ENCODE data around the gene EIF2B2. TPM values are rescaled to one million over a fixed set of nuclear protein-coding genes. Genes with fewer than 3 reads are reported as not detected.

The EIF2B2 gene
- total RNA-seq, 2 experiments from 2014 or later, result 33.5 to 49.8 TPM

DNA sequence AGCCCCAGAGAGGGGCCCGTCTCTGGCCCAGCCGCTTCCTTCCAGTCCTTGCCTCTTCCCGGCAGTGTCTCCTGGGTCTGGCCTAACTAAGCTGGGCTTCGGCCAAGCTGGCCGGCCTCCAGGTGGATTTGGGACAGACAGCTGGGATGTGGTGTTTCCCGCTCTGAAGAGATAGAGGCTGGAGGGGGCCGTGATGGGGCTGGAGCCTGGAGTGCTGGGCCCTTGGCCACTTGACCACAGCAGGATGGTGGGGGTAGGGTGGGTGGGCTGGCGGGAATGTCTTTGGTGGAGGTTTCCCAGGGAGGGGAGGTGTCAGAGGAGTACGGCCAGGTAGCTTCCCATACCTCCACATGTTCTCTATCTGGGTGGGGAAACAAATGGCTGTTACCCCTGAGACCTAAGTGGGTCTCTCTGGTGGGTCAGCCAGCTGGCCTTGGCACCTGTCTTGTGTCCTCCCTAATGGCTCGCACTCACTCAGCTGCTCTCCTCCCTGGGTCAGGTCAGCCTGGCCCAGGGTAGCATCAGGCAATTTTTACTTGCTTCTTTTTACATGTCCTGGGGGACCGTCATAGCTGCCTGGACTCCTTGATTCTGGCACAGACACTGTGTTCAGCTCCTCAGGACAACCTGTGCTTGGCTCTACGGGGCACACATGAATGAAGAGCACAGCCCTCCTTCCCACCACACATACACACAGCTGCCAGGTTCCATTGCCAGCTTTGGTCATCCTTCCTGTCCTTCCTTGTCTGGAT, 27.5 kb upstream of the EIF2B2 start:
- H3K27ac ChIP-seq (ENCODE audit: low read depth, low read length, poor library complexity, severe bottlenecking), result no peak overlapping the region
- intact Hi-C loops (cut with micrococcal nuclease; ENCODE audit: unreplicated experiment), result no loop called here
- ChIA-PET CTCF (ENCODE audit: unreplicated experiment) (no interaction called here), POLR2A (interaction anchor here (0.8 kb wide), 1 partner anchor 16 kb away, joined by 3 read pairs; no protein-coding TSS in a partner anchor)
- peaks cover 12% of the 10 kb centered on the region for H3K4me1 ChIP-seq (ENCODE audit: insufficient read depth, low read length, poor library complexity, severe bottlenecking)
- H3K4me3 ChIP-seq (ENCODE audit: low read depth, low read length, poor library complexity, severe bottlenecking), result no peak overlapping the region
- H3K9me2 ChIP-seq (ENCODE audit: insufficient read depth, low read length), result no peaks in the 10 kb centered on the region
- TF ChIP-seq CTCF (conservative IDR thresholded peaks at IDR 0.05; ENCODE audit: low read length) (no peak), EZH2phosphoT487 (IDR thresholded peaks at IDR 0.05; ENCODE audit: borderline replicate concordance, low read depth, low read length) (no peak)
- H3K4me2 ChIP-seq (ENCODE audit: low read length), result no peak overlapping the region
- no peak overlapping the region for H2AFZ ChIP-seq (ENCODE audit: low read length)
- H3K79me2 ChIP-seq (ENCODE audit: insufficient read depth, low read depth, low read length), result no peaks in the 10 kb centered on the region
- BruUV-seq (replicated peaks), result no TSS peak
- H3K9me3 ChIP-seq (ENCODE audit: low read length), result no peaks in the 10 kb centered on the region
- no peaks in the 10 kb centered on the region for H3K36me3 ChIP-seq (ENCODE audit: insufficient read depth, low read length)
- DNase-seq (ENCODE audit: low spot score), result no peak
- H4K20me1 ChIP-seq (ENCODE audit: insufficient read depth, low read length), result no peaks in the 10 kb centered on the region

GRCh38 chr14:74976264-74977113, 26.2 kb upstream of the EIF2B2 start:
- no peaks in the 10 kb centered on the region for H4K20me1 ChIP-seq (ENCODE audit: insufficient read depth, low read length)
- peaks cover 12% of the 10 kb centered on the region for H3K4me1 ChIP-seq (ENCODE audit: insufficient read depth, low read length, poor library complexity, severe bottlenecking)
- ChIA-PET CTCF (ENCODE audit: unreplicated experiment) (no interaction called here), POLR2A (interaction anchor here (0.6 kb wide), 1 partner anchor 1990 kb away, joined by 3 read pairs; no protein-coding TSS in a partner anchor)
- H2AFZ ChIP-seq (ENCODE audit: low read length), result no peak overlapping the region
- H3K4me3 ChIP-seq (ENCODE audit: low read depth, low read length, poor library complexity, severe bottlenecking), result no peak overlapping the region
- no peak for TF ChIP-seq CTCF (conservative IDR thresholded peaks at IDR 0.05; ENCODE audit: low read length)
- TF ChIP-seq EZH2phosphoT487 (IDR thresholded peaks at IDR 0.05; ENCODE audit: borderline replicate concordance, low read depth, low read length), result no peak
- H3K79me2 ChIP-seq (ENCODE audit: insufficient read depth, low read depth, low read length), result no peaks in the 10 kb centered on the region
- intact Hi-C loops (cut with micrococcal nuclease; ENCODE audit: unreplicated experiment), result no loop called here
- no TSS peak for BruUV-seq (replicated peaks)
- no peak overlapping the region for H3K27ac ChIP-seq (ENCODE audit: low read depth, low read length, poor library complexity, severe bottlenecking)
- no peak overlapping the region for H3K4me2 ChIP-seq (ENCODE audit: low read length)
- no peaks in the 10 kb centered on the region for H3K36me3 ChIP-seq (ENCODE audit: insufficient read depth, low read length)
- no peaks in the 10 kb centered on the region for H3K9me3 ChIP-seq (ENCODE audit: low read length)
- DNase-seq (ENCODE audit: low spot score), result no peak
- H3K9me2 ChIP-seq (ENCODE audit: insufficient read depth, low read length), result no peaks in the 10 kb centered on the region
